HCT116 (cell line): Measurements from ENCODE around the gene MCC. TPM values are rescaled to one million over a fixed set of nuclear protein-coding genes. Genes with fewer than 3 reads are reported as not detected.

Source experiments
- ATAC-seq: fragments of 200-7000 bp; cut with Tn5 transposase; 2 replicates; pipeline ENCODE4 v1.9.1; 2020; ENCODE audit warnings: mild to moderate bottlenecking, moderate library complexity
- BruUV-seq: library from RNA; stranded (reverse); fragments of 400-500 nt; replicated peaks from 2 replicates; lab custom pipeline; 2021; lab: Mats Ljungman, UMichigan
- CTCF ChIA-PET: fragments of 300-600 bp; sonication (Branson Sonifier 250); formaldehyde crosslinking; loops from one replicate; lab custom pipeline; 2021; ENCODE audit warnings: antibody characterized with exemption; lab: Charles Lee
- POLR2A ChIA-PET: fragments of 300-600, 350-600 bp; sonication (Branson Sonifier 250); formaldehyde crosslinking; loops from one replicate; lab custom pipeline; 2021; ENCODE audit warnings: antibody characterized with exemption; lab: Charles Lee
- RAD21 ChIA-PET, 2 experiments: fragments of 300-600 bp; sonication (Branson Sonifier 250); formaldehyde crosslinking; loops; one replicate each; lab custom pipeline; 2023; ENCODE audit warnings: low total read pairs in 2 of 2; ENCODE audit not compliant: uncharacterized antibody in 2 of 2, unreplicated experiment in 2 of 2, low non-redundant PET in 1 of 2; lab: Charles Lee
- DNase-seq: peaks from one replicate; pipeline ENCODE4 v3.0.0-alpha.2; 2010; ENCODE audit warnings: low read depth, low spot score
- H2AFZ ChIP-seq: fragments of 200-600 bp; shearing (Covaris generic), sonication (generic); 2 replicates; pipeline ENCODE4 v1.6.1; 2017; ENCODE audit warnings: low read depth, mixed run types, mixed read lengths, antibody characterized with exemption, low read length; ENCODE audit not compliant: poor library complexity, severe bottlenecking
- H3K27ac ChIP-seq: 2 replicates; pipeline ENCODE4 v1.5.1; 2012; ENCODE audit warnings: low read depth, low read length
- H3K27me3 ChIP-seq: fragments of 200-600 bp; sonication (generic); 2 replicates; pipeline ENCODE4 v1.6.1; 2016; ENCODE audit warnings: mixed run types, low read length, mixed read lengths; ENCODE audit not compliant: insufficient read depth
- H3K36me3 ChIP-seq, 2 experiments: fragments of 200-500 bp in 1 of 2; fragments of 200-600 bp in 1 of 2; sonication (Bioruptor generic) in 1 of 2; sonication (generic) in 1 of 2; 2 replicates each; pipeline versions ENCODE4 v1.5.1 to v1.6.1; 2014 to 2016; ENCODE audit warnings: low read length in 2 of 2, inconsistent platforms in 1 of 2, mixed read lengths in 1 of 2, mixed run types in 1 of 2; ENCODE audit not compliant: insufficient read depth in 2 of 2, control insufficient read depth in 1 of 2
- H3K4me1 ChIP-seq, 2 experiments: fragments of 200-600 bp in 1 of 2; sonication (generic) in 1 of 2; 2 replicates each; pipeline versions ENCODE4 v1.5.1 to v1.6.1; 2012 to 2017; ENCODE audit warnings: low read length in 2 of 2, inconsistent platforms in 1 of 2, mild to moderate bottlenecking in 1 of 2, mixed read lengths in 1 of 2, mixed run types in 1 of 2, moderate library complexity in 1 of 2; ENCODE audit not compliant: insufficient read depth in 2 of 2, control insufficient read depth in 1 of 2
- H3K4me2 ChIP-seq: fragments of 200-600 bp; sonication (generic); 2 replicates; pipeline ENCODE4 v1.6.1; 2017; ENCODE audit warnings: mixed run types, low read length, mixed read lengths
- H3K4me3 ChIP-seq, 2 experiments: fragments of 200-600 bp in 1 of 2; sonication (generic) in 1 of 2; replicated peaks in 1 of 2; 2 replicates each; pipeline ENCODE4 v1.5.1; 2011 to 2016; ENCODE audit warnings: low read length in 2 of 2, control low read depth in 1 of 2, low read depth in 1 of 2, mild to moderate bottlenecking in 1 of 2, mixed read lengths in 1 of 2, mixed run types in 1 of 2
- H3K79me2 ChIP-seq: fragments of 200-600 bp; sonication (generic); 2 replicates; pipeline ENCODE4 v1.6.1; 2017; ENCODE audit warnings: mild to moderate bottlenecking, mixed run types, low read length, moderate library complexity, mixed read lengths; ENCODE audit not compliant: insufficient read depth
- H3K9ac ChIP-seq: fragments of 200-600 bp; sonication (generic); 2 replicates; pipeline ENCODE4 v1.6.1; 2016; ENCODE audit warnings: low read length, mixed read lengths
- H3K9me2 ChIP-seq: fragments of 200-600 bp; sonication (generic), shearing (Covaris generic); 2 replicates; pipeline ENCODE4 v1.6.1; 2017; ENCODE audit warnings: mixed run types, mild to moderate bottlenecking, moderate library complexity; ENCODE audit not compliant: insufficient read depth
- H3K9me3 ChIP-seq, 2 experiments: fragments of 200-500 bp in 1 of 2; fragments of 200-600 bp in 1 of 2; sonication (Bioruptor generic) in 1 of 2; sonication (generic) in 1 of 2; 2 replicates each; pipeline ENCODE4 v1.6.1; 2014 to 2017; ENCODE audit warnings: low read length in 2 of 2, mixed read lengths in 2 of 2, inconsistent platforms in 1 of 2, low read depth in 1 of 2, mild to moderate bottlenecking in 1 of 2, mixed run types in 1 of 2, moderate library complexity in 1 of 2; ENCODE audit not compliant: control insufficient read depth in 1 of 2, insufficient read depth in 1 of 2
- H4K20me1 ChIP-seq: fragments of 200-600 bp; sonication (generic), shearing (Covaris generic); 2 replicates; pipeline ENCODE4 v1.6.1; 2017; ENCODE audit warnings: mixed run types, mild to moderate bottlenecking, moderate library complexity; ENCODE audit not compliant: insufficient read depth
- ATF3 ChIP-seq: IDR thresholded peaks from 2 replicates; pipeline ENCODE4 v1.6.1; 2012
- EGR1 ChIP-seq: IDR thresholded peaks from 2 replicates; pipeline ENCODE4 v1.6.1; 2012; ENCODE audit warnings: low read depth
- ELF1 ChIP-seq: IDR thresholded peaks from 2 replicates; pipeline ENCODE4 v1.6.1; 2012; ENCODE audit warnings: low read depth, borderline replicate concordance
- EZH2 ChIP-seq: fragments of 200-600 bp; sonication (generic); IDR thresholded peaks from 2 replicates; pipeline ENCODE4 v1.6.1; 2017; ENCODE audit warnings: antibody characterized with exemption, mixed run types
- EZH2phosphoT487 ChIP-seq: fragments of 200-600 bp; IDR thresholded peaks from 2 replicates; pipeline ENCODE4 v1.6.1; 2018; ENCODE audit warnings: antibody characterized with exemption, borderline replicate concordance
- FOSL1 ChIP-seq: IDR thresholded peaks from 2 replicates; pipeline ENCODE4 v1.6.1; 2012; ENCODE audit warnings: low read depth
- JUND ChIP-seq: IDR thresholded peaks from 2 replicates; pipeline ENCODE4 v1.6.1; 2012
- POLR2A ChIP-seq: IDR thresholded peaks from 2 replicates; pipeline ENCODE4 v1.7.0; 2011; ENCODE audit warnings: borderline replicate concordance; ENCODE audit not compliant: insufficient read depth, insufficient read length; ENCODE audit errors: extremely low read depth
- POLR2AphosphoS5 ChIP-seq: IDR thresholded peaks from 2 replicates; pipeline ENCODE4 v1.6.1; 2011; ENCODE audit warnings: mild to moderate bottlenecking, low read depth, low read length, moderate library complexity
- REST ChIP-seq: IDR thresholded peaks from 2 replicates; pipeline ENCODE4 v1.6.1; 2012; ENCODE audit warnings: low read depth
- SRF ChIP-seq: IDR thresholded peaks from 2 replicates; pipeline ENCODE4 v1.6.1; 2012; ENCODE audit warnings: low read depth
- TCF7L2 ChIP-seq: IDR thresholded peaks from 2 replicates; pipeline ENCODE4 v1.7.0; 2011; ENCODE audit warnings: borderline replicate concordance, inconsistent platforms; ENCODE audit not compliant: insufficient read depth, insufficient read length; ENCODE audit errors: extremely low read depth
- YY1 ChIP-seq: IDR thresholded peaks from 2 replicates; pipeline ENCODE4 v1.6.1; 2011; ENCODE audit warnings: low read length, low read depth, moderate library complexity, mild to moderate bottlenecking; ENCODE audit not compliant: insufficient replicate concordance; ENCODE audit errors: extremely low read depth
- ZFX ChIP-seq: fragments of 450-650 bp; IDR thresholded peaks from 2 replicates; pipeline ENCODE4 v1.6.1; 2017
- intact Hi-C: fragments of 100-400 bp; cut with micrococcal nuclease; formaldehyde crosslinking; loops from 2 replicates; pipeline ENCODE4 v1.10.0; 2022
- total RNA-seq: library from RNA; stranded (reverse); gene quantifications from one replicate; pipeline ENCODE4 v1.2.1, GENCODE V29; 2021; ENCODE audit not compliant: unreplicated experiment
- TF ChIP-seq, protein P1 (sequence below): IDR thresholded peaks from 2 replicates; pipeline ENCODE4 v1.6.1; 2012
- TF ChIP-seq, protein P2 (sequence below): IDR thresholded peaks from 2 replicates; pipeline ENCODE4 v1.6.1; 2011; ENCODE audit warnings: mild to moderate bottlenecking, low read length, moderate library complexity; ENCODE audit not compliant: insufficient replicate concordance; ENCODE audit errors: extremely low read depth

The MCC gene
- total RNA-seq, 1 experiment from 2014 or later: 20.1 TPM

- ChIA-PET CTCF (no interaction called here), POLR2A (no interaction called here), RAD21 (no interaction called here)
- Histone ChIP-seq H3K9me3 (no peaks in the 10 kb centered on the region), H3K27ac (no peak overlapping the region), H3K9ac (no peak overlapping the region), H4K20me1 (no peaks in the 10 kb centered on the region), H3K27me3 (no peaks in the 10 kb centered on the region), H3K36me3 (peaks cover 14% of the 10 kb centered on the region in 2 experiments; a peak in 2 of 4 replicates), H3K4me1 (peaks cover 0 to 23% of the 10 kb centered on the region in 2 experiments; a peak in 2 of 4 replicates), H3K79me2 (peaks cover 62% of the 10 kb centered on the region), H3K4me2 (no peak overlapping the region), H2AFZ (no peak overlapping the region), H3K4me3 (no peak overlapping the region), H3K9me2 (no peaks in the 10 kb centered on the region)
- ATAC-seq (no peak), DNase-seq (no peak)
- BruUV-seq: no TSS peak
- intact Hi-C loops: no loop called here
- TF ChIP-seq REST: no peak
These were observed 487.8 kb downstream of the MCC start for GRCh38 chr5:113000466-113000865.

- DNase-seq (no peak), ATAC-seq (no peak)
- H3K36me3 ChIP-seq: peaks cover 12 to 14% of the 10 kb centered on the region in 2 experiments; a peak in 2 of 4 replicates
- H3K9me3 ChIP-seq: no peaks in the 10 kb centered on the region
- no peaks in the 10 kb centered on the region for H3K9me2 ChIP-seq
- H3K4me2 ChIP-seq: no peak overlapping the region
- BruUV-seq: no TSS peak
- H3K9ac ChIP-seq: no peak overlapping the region
- H4K20me1 ChIP-seq: no peaks in the 10 kb centered on the region
- peaks cover 56% of the 10 kb centered on the region for H3K79me2 ChIP-seq
- no peak overlapping the region for H2AFZ ChIP-seq
- CTCF ChIA-PET: no interaction called here
- no peak overlapping the region for H3K4me3 ChIP-seq
- H3K27ac ChIP-seq: no peak overlapping the region
- POLR2A ChIA-PET: no interaction called here
- H3K4me1 ChIP-seq: peaks cover 0 to 3% of the 10 kb centered on the region in 2 experiments; a peak in 1 of 4 replicates
- intact Hi-C loops: no loop called here
- RAD21 ChIA-PET: no interaction called here
- no peak for TF ChIP-seq ELF1
- TF ChIP-seq, protein P1, sequence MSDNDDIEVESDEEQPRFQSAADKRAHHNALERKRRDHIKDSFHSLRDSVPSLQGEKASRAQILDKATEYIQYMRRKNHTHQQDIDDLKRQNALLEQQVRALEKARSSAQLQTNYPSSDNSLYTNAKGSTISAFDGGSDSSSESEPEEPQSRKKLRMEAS: no peak
- TF ChIP-seq ZFX: no peak
- TF ChIP-seq EZH2phosphoT487: no peak
- no peak for TF ChIP-seq POLR2AphosphoS5
- TF ChIP-seq EZH2: no peak
- TF ChIP-seq POLR2A: no peak
- TF ChIP-seq TCF7L2: no peak
- TF ChIP-seq, protein P2, sequence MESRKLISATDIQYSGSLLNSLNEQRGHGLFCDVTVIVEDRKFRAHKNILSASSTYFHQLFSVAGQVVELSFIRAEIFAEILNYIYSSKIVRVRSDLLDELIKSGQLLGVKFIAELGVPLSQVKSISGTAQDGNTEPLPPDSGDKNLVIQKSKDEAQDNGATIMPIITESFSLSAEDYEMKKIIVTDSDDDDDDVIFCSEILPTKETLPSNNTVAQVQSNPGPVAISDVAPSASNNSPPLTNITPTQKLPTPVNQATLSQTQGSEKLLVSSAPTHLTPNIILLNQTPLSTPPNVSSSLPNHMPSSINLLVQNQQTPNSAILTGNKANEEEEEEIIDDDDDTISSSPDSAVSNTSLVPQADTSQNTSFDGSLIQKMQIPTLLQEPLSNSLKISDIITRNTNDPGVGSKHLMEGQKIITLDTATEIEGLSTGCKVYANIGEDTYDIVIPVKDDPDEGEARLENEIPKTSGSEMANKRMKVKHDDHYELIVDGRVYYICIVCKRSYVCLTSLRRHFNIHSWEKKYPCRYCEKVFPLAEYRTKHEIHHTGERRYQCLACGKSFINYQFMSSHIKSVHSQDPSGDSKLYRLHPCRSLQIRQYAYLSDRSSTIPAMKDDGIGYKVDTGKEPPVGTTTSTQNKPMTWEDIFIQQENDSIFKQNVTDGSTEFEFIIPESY: no peak
- TF ChIP-seq ATF3: no peak
- TF ChIP-seq FOSL1: no peak
- no peak for TF ChIP-seq EGR1
- no peak for TF ChIP-seq SRF
- no peak for TF ChIP-seq JUND
- TF ChIP-seq YY1: no peak
- H3K27me3 ChIP-seq: no peaks in the 10 kb centered on the region
These were observed 490.0 kb downstream of the MCC start for GRCh38 chr5:112998296-112998695.
